Ramos (cell line): ENCODE data around the gene DALRD3.

Experiments used
- in situ Hi-C: fragments of 300-500 bp; cut with MboI; formaldehyde crosslinking; loops from one replicate; pipeline ENCODE4 v1.14.3; 2022; ENCODE audit warnings: low sequenced_read_pairs; ENCODE audit not compliant: unreplicated experiment

DALRD3 gene

DNA sequence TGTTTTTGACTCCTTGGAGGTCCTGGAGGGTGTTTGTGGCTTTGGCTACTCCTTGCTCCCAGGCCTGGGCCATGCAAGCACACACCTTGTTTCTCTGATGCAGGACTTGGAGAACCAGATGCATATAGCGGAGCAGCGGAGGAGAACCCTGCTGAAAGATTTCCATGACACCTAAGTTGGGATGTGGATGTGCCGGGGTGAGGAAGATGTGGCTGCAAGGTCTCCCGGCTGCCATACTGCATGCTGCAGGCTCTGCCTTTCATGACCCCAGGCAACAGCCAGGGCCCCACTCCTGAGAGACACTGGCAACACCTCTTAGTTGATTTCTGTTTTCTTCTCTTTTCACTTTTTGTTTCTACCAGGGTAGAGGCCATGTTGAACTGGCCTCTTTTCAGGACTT lies 35.3 kb downstream of the DALRD3 start:
- in situ Hi-C loops, result no loop called here

DNA sequence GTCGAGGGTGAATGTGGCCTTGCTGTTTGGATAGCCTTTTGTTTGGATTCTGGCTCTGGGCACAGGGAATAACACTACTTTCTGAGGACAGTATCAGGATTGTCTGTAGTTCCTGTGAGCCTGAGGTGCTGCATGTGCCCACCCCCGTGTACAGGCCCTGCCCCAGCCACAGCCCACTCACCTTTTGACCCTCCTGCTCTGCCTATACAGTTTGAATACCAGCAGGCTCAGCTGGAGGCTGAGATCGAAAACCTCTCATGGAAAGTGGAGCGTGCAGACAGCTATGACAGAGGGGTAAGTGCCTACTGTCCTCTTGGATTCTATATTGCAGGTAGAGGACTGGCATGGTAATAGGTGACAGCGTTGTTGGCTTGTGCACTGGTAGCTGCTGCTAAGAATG lies 35.7 kb downstream of the DALRD3 start:
- in situ Hi-C loops, result no loop called here

DNA sequence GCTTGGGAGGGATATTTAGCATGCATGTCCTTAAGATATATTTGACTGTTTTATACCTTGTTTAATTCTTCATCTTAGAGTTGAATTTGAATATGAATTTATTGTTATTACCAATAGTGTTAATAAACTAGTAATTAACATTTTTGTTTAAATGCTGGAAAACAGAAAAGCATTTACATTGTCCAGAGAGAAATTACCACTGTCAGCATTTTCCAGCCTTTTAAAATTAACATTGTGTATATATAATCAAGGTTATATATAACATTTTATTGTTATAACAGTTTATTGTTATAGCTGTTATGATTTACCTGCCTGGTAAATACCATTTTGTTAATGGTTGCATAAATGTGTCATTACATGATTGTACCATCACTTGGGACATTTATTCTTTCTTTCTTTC lies 36.4 kb downstream of the DALRD3 start:
- in situ Hi-C loops, result no loop called here

DNA sequence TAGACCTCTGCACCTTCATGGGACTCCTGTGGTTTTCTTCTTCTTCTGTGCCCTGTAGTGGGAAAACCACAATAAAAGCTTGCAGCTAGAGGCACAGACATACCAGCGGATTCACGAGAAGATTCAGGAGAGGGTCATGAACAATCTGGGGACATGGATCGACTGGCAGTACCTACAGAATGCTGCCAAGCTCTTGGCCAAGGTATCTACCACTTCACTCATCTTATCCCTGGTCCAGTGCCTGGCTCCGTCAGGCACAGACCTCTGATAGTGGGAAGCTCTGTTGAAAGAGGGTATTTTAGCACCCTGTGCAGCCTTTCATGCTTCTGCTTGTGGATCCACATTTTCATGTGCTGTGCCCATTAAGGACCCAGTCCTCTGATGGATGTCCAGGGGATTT lies 38.1 kb downstream of the DALRD3 start:
- in situ Hi-C loops, result no loop called here

GRCh38 chr3:48979451-48979850 lies 38.9 kb downstream of the DALRD3 start:
- in situ Hi-C loops, result no loop called here

DNA sequence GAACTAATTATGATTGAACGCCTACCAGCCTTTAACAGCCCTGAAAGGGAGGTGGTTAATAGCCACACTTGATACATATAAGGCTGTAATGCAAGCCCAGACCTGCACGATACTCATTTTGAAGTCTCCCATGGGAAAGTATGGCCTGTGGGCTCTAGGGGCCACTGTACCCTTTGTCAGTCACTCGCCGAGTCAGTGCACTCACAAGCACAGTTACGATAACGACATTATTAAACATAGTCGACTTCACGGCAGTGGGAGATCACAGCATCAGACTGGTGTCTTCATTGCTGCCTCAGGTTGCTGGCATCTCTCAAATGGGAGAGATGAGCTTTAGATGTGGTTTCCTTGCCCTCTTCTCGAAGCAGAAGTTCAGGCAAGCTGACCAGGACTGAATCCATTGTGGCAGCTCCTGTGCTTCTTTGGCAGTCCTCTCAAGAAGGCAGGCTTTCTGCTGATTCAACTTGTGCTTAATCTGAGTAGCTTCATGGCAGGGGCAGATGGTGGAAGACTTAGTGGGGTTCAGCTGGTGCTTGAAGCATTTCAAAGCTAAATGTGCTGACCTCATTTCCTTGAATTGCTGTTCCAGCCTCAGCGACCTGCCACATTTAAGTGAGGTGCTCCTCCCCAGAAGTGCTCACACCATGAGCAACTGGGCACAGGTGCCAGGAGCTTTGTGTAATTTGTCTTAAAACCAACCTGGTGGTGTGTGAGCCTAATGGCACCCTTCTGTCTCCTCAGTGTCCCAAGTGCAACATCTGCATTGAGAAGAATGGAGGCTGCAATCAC lies 44.1 kb downstream of the DALRD3 start:
- in situ Hi-C loops, result loop anchor here (25.0 kb wide), 1 partner anchor 237 kb away; no protein-coding TSS in a partner anchor

DNA sequence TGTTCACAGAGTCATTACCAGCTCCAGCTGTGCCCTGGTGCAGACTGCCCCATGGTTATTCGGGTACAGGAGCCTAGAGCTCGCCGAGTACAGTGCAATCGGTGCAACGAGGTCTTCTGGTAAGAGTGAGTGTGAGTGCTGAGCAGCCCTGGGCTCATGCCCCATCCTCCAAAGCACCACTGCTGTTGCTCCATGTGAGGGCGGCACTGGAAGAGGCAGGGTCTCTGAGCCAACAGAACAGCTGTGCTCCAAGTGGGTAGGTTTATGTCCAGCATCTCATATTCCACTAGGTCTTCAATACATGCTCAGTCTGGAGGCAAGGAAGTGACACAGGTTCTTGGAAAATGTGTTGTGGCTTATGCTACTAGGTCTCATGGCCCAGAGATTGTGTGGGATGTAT lies 47.8 kb downstream of the DALRD3 start:
- in situ Hi-C loops, result loop anchor here (25.0 kb wide), 1 partner anchor 233 kb away; no protein-coding TSS in a partner anchor

- in situ Hi-C loops, result loop anchor here (25.0 kb wide), 1 partner anchor 230 kb away; no protein-coding TSS in a partner anchor
Measured at GRCh38 chr3:48966876-48967361, 51.5 kb downstream of the DALRD3 start.

DNA sequence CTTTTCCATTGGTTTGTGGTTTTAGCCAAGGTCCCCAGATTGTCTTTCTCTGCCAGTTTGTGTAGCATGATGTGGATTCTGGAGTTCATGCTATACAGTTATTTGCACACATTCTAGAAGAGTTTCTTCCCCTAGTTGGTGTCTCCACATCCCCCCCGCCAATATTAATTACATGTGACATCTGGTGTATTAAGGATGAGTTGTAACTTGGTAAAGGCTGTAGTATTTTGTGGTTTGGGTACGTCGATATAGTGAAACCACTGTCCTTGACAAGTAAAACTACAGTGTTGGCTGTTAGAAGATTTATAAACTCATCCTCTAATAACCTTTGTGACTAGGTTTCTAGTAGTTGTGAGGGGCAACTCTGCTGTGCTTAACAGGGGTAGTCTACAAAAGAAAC lies 52.0 kb downstream of the DALRD3 start:
- in situ Hi-C loops, result loop anchor here (25.0 kb wide), 1 partner anchor 229 kb away; no protein-coding TSS in a partner anchor
